Tibial nerve (tissue), 4 donors: Measurements from ENCODE around the gene OR2AJ1. TPM values are rescaled to one million over a fixed set of nuclear protein-coding genes. Genes with fewer than 3 reads are reported as not detected.

Source experiments
- total RNA-seq, 4 donors: library from RNA; depleted of rRNA; stranded (reverse); fragments of >200 nt; gene quantifications; one replicate each; pipeline ENCODE4 v1.1.0, GENCODE V29; 2016

OR2AJ1 gene
- total RNA-seq, 4 donors from 2014 or later: not detected

Other genes starting within 250 kb of the OR2AJ1 start
- gene OR13G1, start 245.2 kb upstream of the OR2AJ1 start, total RNA-seq: not detected
- gene OR6F1, start 208.2 kb upstream of the OR2AJ1 start, total RNA-seq: not detected
- not detected for gene OR14K1, start 186.3 kb upstream of the OR2AJ1 start, total RNA-seq
- gene OR14A2, start 176.7 kb upstream of the OR2AJ1 start, total RNA-seq: not detected
- gene OR1C1, start 164.3 kb upstream of the OR2AJ1 start, total RNA-seq: not detected
- gene OR14A16, start 100.8 kb upstream of the OR2AJ1 start, total RNA-seq: not detected
- gene OR11L1, start 83.0 kb upstream of the OR2AJ1 start, total RNA-seq: not detected
- 10 to 100 TPM in 1 of 4 donors, 1 to 10 TPM in 3; 3.9 to 17.4 (median 6.9) TPM for gene TRIM58, start 67.7 kb upstream of the OR2AJ1 start, total RNA-seq
- 1 to 10 TPM; 1.5 to 6.9 (median 2.3) TPM for gene OR2W3, start 29.3 kb upstream of the OR2AJ1 start, total RNA-seq
- 1 to 10 TPM in 1 of 4 donors, not detected in 3; 1.0 TPM for gene OR2T8, start 4.6 kb upstream of the OR2AJ1 start, total RNA-seq
- gene OR2L8, start 24.0 kb downstream of the OR2AJ1 start, total RNA-seq: 1 to 10 TPM in 1 of 4 donors, under 1 TPM in 1, not detected in 2; 0.63 to 2.2 TPM
- not detected for gene OR2AK2, start 40.3 kb downstream of the OR2AJ1 start, total RNA-seq
- gene OR2L5, start 88.8 kb downstream of the OR2AJ1 start, total RNA-seq: not detected
- under 1 TPM in 1 of 4 donors, not detected in 3; 0.60 TPM for gene OR2L2, start 105.2 kb downstream of the OR2AJ1 start, total RNA-seq
- gene OR2L3, start 121.9 kb downstream of the OR2AJ1 start, total RNA-seq: 1 to 10 TPM in 1 of 4 donors, not detected in 3; 1.1 TPM
- gene OR2L13, start 170.3 kb downstream of the OR2AJ1 start, total RNA-seq: under 1 TPM in 1 of 4 donors, not detected in 3; 0.87 TPM
- gene OR2M5, start 220.3 kb downstream of the OR2AJ1 start, total RNA-seq: not detected
- not detected for gene OR2M2, start 249.9 kb downstream of the OR2AJ1 start, total RNA-seq